BJ (cell line): ENCODE results near the gene CYP11A1. TPM values are rescaled to one million over a fixed set of nuclear protein-coding genes. Genes with fewer than 3 reads are reported as not detected.

Experiments
- CTCF ChIA-PET: fragments of 350-600 bp; formaldehyde crosslinking; extraction: SDS; loops from one replicate; lab custom pipeline; 2021; ENCODE audit warnings: antibody characterized with exemption, inconsistent platforms; lab: Yijun Ruan, JAX
- POLR2A ChIA-PET: fragments of 300-600 bp; sonication (Branson Sonifier 250); formaldehyde crosslinking; extraction: SDS; loops from one replicate; lab custom pipeline; 2021; ENCODE audit warnings: antibody characterized with exemption; lab: Charles Lee
- DNase-seq: peaks from one replicate; pipeline ENCODE4 v3.0.0-alpha.2; 2011; ENCODE audit warnings: low read depth
- H3K27me3 ChIP-seq: 2 replicates; pipeline ENCODE4 v1.6.0; 2011; ENCODE audit warnings: low read length; ENCODE audit not compliant: control insufficient read depth, insufficient read depth
- H3K36me3 ChIP-seq: 2 replicates; pipeline ENCODE4 v1.5.1; 2011; ENCODE audit warnings: low read length; ENCODE audit not compliant: control insufficient read depth, insufficient read depth
- H3K4me3 ChIP-seq: 2 replicates; pipeline ENCODE4 v1.5.1; 2011; ENCODE audit warnings: low read depth, mild to moderate bottlenecking, control low read depth, low read length
- CTCF ChIP-seq: IDR thresholded peaks from 2 replicates; pipeline ENCODE4 v1.5.1; 2011; ENCODE audit warnings: low read depth, mild to moderate bottlenecking, control low read depth, inconsistent platforms, low read length, moderate library complexity; ENCODE audit not compliant: insufficient read depth
- polyA plus RNA-seq: library from polyadenylated mRNA; depleted of rRNA; stranded (reverse); fragments of >200 nt; gene quantifications from 2 replicates; pipeline ENCODE4 v1.2.3, GENCODE V29; 2011

CYP11A1 gene
- polyA plus RNA-seq, 1 experiment, result 0.70 TPM

- Histone ChIP-seq H3K4me3 (no peak overlapping the region), H3K36me3 (no peaks in the 10 kb centered on the region), H3K27me3 (no peaks in the 10 kb centered on the region)
- DNase-seq, result no peak
- TF ChIP-seq CTCF, result no peak
- ChIA-PET POLR2A (no interaction called here), CTCF (interaction anchor here (0.6 to 0.9 kb wide), 2 partner anchors 15 to 355 kb away, joined by 3 read pairs; no protein-coding TSS in a partner anchor)
Measured at GRCh38 chr15:74397239-74398068, 30.0 kb upstream of the CYP11A1 start.

- no peak for DNase-seq
- TF ChIP-seq CTCF, result no peak
- POLR2A ChIA-PET, result no interaction called here
- no peaks in the 10 kb centered on the region for H3K36me3 ChIP-seq
- H3K4me3 ChIP-seq, result no peak overlapping the region
- H3K27me3 ChIP-seq, result no peaks in the 10 kb centered on the region
- CTCF ChIA-PET, result interaction anchor here (0.6 to 2.3 kb wide), 5 partner anchors 11 to 356 kb away, joined by 3 to 12 read pairs (median 4); no protein-coding TSS in a partner anchor
Measured at GRCh38 chr15:74396445-74397238, 29.2 kb upstream of the CYP11A1 start.

GRCh38 chr15:74396146-74396438, 28.6 kb upstream of the CYP11A1 start:
- Histone ChIP-seq H3K36me3 (no peaks in the 10 kb centered on the region), H3K27me3 (no peaks in the 10 kb centered on the region), H3K4me3 (no peak overlapping the region)
- ChIA-PET POLR2A (no interaction called here), CTCF (interaction anchor here (0.6 to 2.3 kb wide), 3 partner anchors 11 to 14 kb away, joined by 4 to 12 read pairs (median 6); no protein-coding TSS in a partner anchor)
- no peak for DNase-seq
- TF ChIP-seq CTCF, result no peak

GRCh38 chr15:74395319-74396145, 28.1 kb upstream of the CYP11A1 start:
- CTCF ChIA-PET, result interaction anchor here (0.9 to 2.3 kb wide), 4 partner anchors 10 to 46 kb away, joined by 3 to 12 read pairs (median 5); no protein-coding TSS in a partner anchor

More at GRCh38 chr15:74395319-74396145, 28.1 kb upstream of the CYP11A1 start:
- TF ChIP-seq CTCF, result no peak
- H3K36me3 ChIP-seq, result no peaks in the 10 kb centered on the region
- POLR2A ChIA-PET, result interaction anchor here (0.7 to 1.1 kb wide), 2 partner anchors 12 to 39 kb away, joined by 4 to 5 read pairs; no protein-coding TSS in a partner anchor
- DNase-seq, result no peak
- H3K27me3 ChIP-seq, result no peaks in the 10 kb centered on the region
- H3K4me3 ChIP-seq, result no peak overlapping the region
